A673 (cell line): ENCODE data around the gene UXS1. TPM values are rescaled to one million over a fixed set of nuclear protein-coding genes. Genes with fewer than 3 reads are reported as not detected.

Experiments used
- BruUV-seq: library from RNA; stranded (reverse); fragments of 400-500 nt; replicated peaks from 2 replicates; lab custom pipeline; 2021; lab: Mats Ljungman, UMichigan
- CTCF ChIA-PET: fragments of 300-600 bp; sonication (Branson Sonifier 250); formaldehyde crosslinking; loops from one replicate; lab custom pipeline; 2022; ENCODE audit warnings: antibody characterized with exemption; lab: Charles Lee
- POLR2A ChIA-PET: fragments of 300-600 bp; sonication (Branson Sonifier 250); formaldehyde crosslinking; loops from one replicate; lab custom pipeline; 2022; ENCODE audit warnings: antibody characterized with exemption; ENCODE audit not compliant: low non-redundant PET; lab: Charles Lee
- DNase-seq: peaks from one replicate; pipeline ENCODE4 v3.0.0-alpha.2; 2015; ENCODE audit warnings: low spot score
- H3K27ac ChIP-seq: fragments of 200-600 bp; sonication (generic); 2 replicates; pipeline ENCODE4 v1.5.1; 2016; ENCODE audit warnings: mixed run types, low read depth, mild to moderate bottlenecking, mixed read lengths, antibody characterized with exemption, low read length; ENCODE audit not compliant: poor library complexity, severe bottlenecking
- H3K27me3 ChIP-seq: fragments of 200-600 bp; sonication (generic); replicated peaks from 2 replicates; pipeline ENCODE4 v1.6.1; 2017; ENCODE audit warnings: mixed run types, low read depth, mild to moderate bottlenecking, mixed read lengths, antibody characterized with exemption, low read length; ENCODE audit not compliant: insufficient read depth, poor library complexity
- H3K36me3 ChIP-seq: fragments of 200-600 bp; sonication (generic); 2 replicates; pipeline ENCODE4 v1.6.1; 2016; ENCODE audit warnings: mixed run types, mild to moderate bottlenecking, mixed read lengths, antibody characterized with exemption, low read length; ENCODE audit not compliant: insufficient read depth, poor library complexity, severe bottlenecking
- H3K4me1 ChIP-seq: fragments of 200-600 bp; sonication (generic); 2 replicates; pipeline ENCODE4 v1.6.1; 2017; ENCODE audit warnings: mixed run types, mild to moderate bottlenecking, mixed read lengths, antibody characterized with exemption, low read length; ENCODE audit not compliant: insufficient read depth, poor library complexity, severe bottlenecking
- H3K4me3 ChIP-seq: fragments of 200-600 bp; sonication (generic); 2 replicates; pipeline ENCODE4 v1.5.1; 2016; ENCODE audit warnings: low read depth, mixed run types, mild to moderate bottlenecking, mixed read lengths, low read length; ENCODE audit not compliant: poor library complexity, severe bottlenecking
- H3K9me3 ChIP-seq: fragments of 200-600 bp; sonication (generic); 2 replicates; pipeline ENCODE4 v1.6.1; 2016; ENCODE audit warnings: mixed run types, low read depth, mild to moderate bottlenecking, mixed read lengths, antibody characterized with exemption, low read length; ENCODE audit not compliant: poor library complexity, severe bottlenecking
- EZH2 ChIP-seq: fragments of 200-600 bp; sonication (generic); IDR thresholded peaks from 2 replicates; pipeline ENCODE4 v1.6.1; 2017; ENCODE audit warnings: borderline replicate concordance, low read depth, mild to moderate bottlenecking, mixed read lengths, antibody characterized with exemption, low read length; ENCODE audit not compliant: poor library complexity, severe bottlenecking
- intact Hi-C: fragments of 100-400 bp; cut with micrococcal nuclease; formaldehyde crosslinking; loops from one replicate; pipeline ENCODE4 v1.10.0; 2022; ENCODE audit not compliant: unreplicated experiment
- total RNA-seq: library from RNA; stranded (reverse); gene quantifications from 2 replicates; pipeline ENCODE4 v1.2.3, GENCODE V29; 2021
- TF ChIP-seq, protein P1 (sequence below): fragments of 300-800, 200-600 bp; sonication (generic); conservative IDR thresholded peaks from 2 replicates; pipeline ENCODE4 v1.5.1; 2017; ENCODE audit warnings: low read depth, mild to moderate bottlenecking, antibody characterized with exemption, low read length, moderate library complexity, mixed read lengths

UXS1 gene
- total RNA-seq, 1 experiment from 2014 or later, result 48.6 TPM

GRCh38 chr2:106057206-106057605 is 136.9 kb downstream of the UXS1 start:
- Histone ChIP-seq H3K27ac (no peak overlapping the region), H3K36me3 (no peaks in the 10 kb centered on the region), H3K27me3 (no peaks in the 10 kb centered on the region), H3K9me3 (no peaks in the 10 kb centered on the region), H3K4me3 (no peak overlapping the region), H3K4me1 (no peaks in the 10 kb centered on the region)
- intact Hi-C loops, result no loop called here
- ChIA-PET POLR2A (no interaction called here), CTCF (interaction anchor here (0.6 kb wide), 1 partner anchor 107 kb away, joined by 3 read pairs; no protein-coding TSS in a partner anchor)
- no peak for TF ChIP-seq EZH2
- TF ChIP-seq, protein P1, sequence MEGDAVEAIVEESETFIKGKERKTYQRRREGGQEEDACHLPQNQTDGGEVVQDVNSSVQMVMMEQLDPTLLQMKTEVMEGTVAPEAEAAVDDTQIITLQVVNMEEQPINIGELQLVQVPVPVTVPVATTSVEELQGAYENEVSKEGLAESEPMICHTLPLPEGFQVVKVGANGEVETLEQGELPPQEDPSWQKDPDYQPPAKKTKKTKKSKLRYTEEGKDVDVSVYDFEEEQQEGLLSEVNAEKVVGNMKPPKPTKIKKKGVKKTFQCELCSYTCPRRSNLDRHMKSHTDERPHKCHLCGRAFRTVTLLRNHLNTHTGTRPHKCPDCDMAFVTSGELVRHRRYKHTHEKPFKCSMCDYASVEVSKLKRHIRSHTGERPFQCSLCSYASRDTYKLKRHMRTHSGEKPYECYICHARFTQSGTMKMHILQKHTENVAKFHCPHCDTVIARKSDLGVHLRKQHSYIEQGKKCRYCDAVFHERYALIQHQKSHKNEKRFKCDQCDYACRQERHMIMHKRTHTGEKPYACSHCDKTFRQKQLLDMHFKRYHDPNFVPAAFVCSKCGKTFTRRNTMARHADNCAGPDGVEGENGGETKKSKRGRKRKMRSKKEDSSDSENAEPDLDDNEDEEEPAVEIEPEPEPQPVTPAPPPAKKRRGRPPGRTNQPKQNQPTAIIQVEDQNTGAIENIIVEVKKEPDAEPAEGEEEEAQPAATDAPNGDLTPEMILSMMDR, result no peak
- BruUV-seq, result no TSS peak
- no peak for DNase-seq

GRCh38 chr2:106054880-106055655 is 139.0 kb downstream of the UXS1 start:
- ChIA-PET POLR2A (no interaction called here), CTCF (no interaction called here)
- intact Hi-C loops, result no loop called here
- no peaks in the 10 kb centered on the region for H3K27me3 ChIP-seq
- H3K36me3 ChIP-seq, result no peaks in the 10 kb centered on the region
- no peaks in the 10 kb centered on the region for H3K4me1 ChIP-seq
- no peak overlapping the region for H3K4me3 ChIP-seq
- TF ChIP-seq, protein P1, result no peak
- no peak for TF ChIP-seq EZH2
- DNase-seq, result no peak
- H3K9me3 ChIP-seq, result no peaks in the 10 kb centered on the region
- no peak overlapping the region for H3K27ac ChIP-seq
- no TSS peak for BruUV-seq

GRCh38 chr2:106054321-106054720 is 139.8 kb downstream of the UXS1 start:
- TF ChIP-seq EZH2, result no peak
- TF ChIP-seq, protein P1, result no peak
- Histone ChIP-seq H3K36me3 (no peaks in the 10 kb centered on the region), H3K27me3 (no peaks in the 10 kb centered on the region), H3K4me1 (no peaks in the 10 kb centered on the region), H3K4me3 (no peak overlapping the region), H3K9me3 (no peaks in the 10 kb centered on the region), H3K27ac (no peak overlapping the region)
- ChIA-PET CTCF (no interaction called here), POLR2A (no interaction called here)
- no peak for DNase-seq
- intact Hi-C loops, result no loop called here
- no TSS peak for BruUV-seq
